DOHH2 (cell line): Measurements from ENCODE around the gene MTRR.

Source experiments
- H3F3A ChIP-seq: fragments of 200-600 bp; sonication (generic), shearing (Covaris generic); 2 replicates; pipeline ENCODE4 v1.6.0; 2016; ENCODE audit warnings: antibody characterized with exemption, mild to moderate bottlenecking; ENCODE audit not compliant: control insufficient read depth, insufficient read depth
- H3K27ac ChIP-seq: fragments of 200-600 bp; sonication (generic); 2 replicates; pipeline ENCODE4 v1.5.1; 2014; ENCODE audit warnings: low read depth, mild to moderate bottlenecking, low read length, moderate library complexity
- H3K27me3 ChIP-seq: fragments of 200-600 bp; sonication (generic); 2 replicates; pipeline ENCODE4 v1.6.1; 2014; ENCODE audit warnings: mild to moderate bottlenecking, low read length, mixed read lengths; ENCODE audit not compliant: control insufficient read depth
- H3K36me3 ChIP-seq: fragments of 200-600 bp; sonication (generic); 2 replicates; pipeline ENCODE4 v1.6.1; 2014; ENCODE audit warnings: mild to moderate bottlenecking, low read length, moderate library complexity, mixed read lengths; ENCODE audit not compliant: control insufficient read depth
- H3K4me1 ChIP-seq: fragments of 200-600 bp; sonication (generic); 2 replicates; pipeline ENCODE4 v1.6.1; 2014; ENCODE audit warnings: mild to moderate bottlenecking, low read length, mixed read lengths; ENCODE audit not compliant: control insufficient read depth
- H3K4me2 ChIP-seq: fragments of 200-600 bp; sonication (generic); 2 replicates; pipeline ENCODE4 v1.6.0; 2014; ENCODE audit warnings: mild to moderate bottlenecking, low read length, moderate library complexity
- H3K4me3 ChIP-seq: fragments of 200-600 bp; sonication (generic); 2 replicates; pipeline ENCODE4 v1.5.1; 2014; ENCODE audit warnings: mild to moderate bottlenecking, low read length, mixed read lengths
- H3K79me2 ChIP-seq: fragments of 200-600 bp; sonication (generic); 2 replicates; pipeline ENCODE4 v1.6.1; 2014; ENCODE audit warnings: mild to moderate bottlenecking, low read length, mixed read lengths; ENCODE audit not compliant: control insufficient read depth
- H3K9me2 ChIP-seq: fragments of 200-600 bp; sonication (generic); replicated peaks from 2 replicates; pipeline ENCODE4 v1.6.1; 2014; ENCODE audit warnings: mild to moderate bottlenecking, low read length, mixed read lengths; ENCODE audit not compliant: control insufficient read depth
- H3K9me3 ChIP-seq: fragments of 200-600 bp; sonication (generic); 2 replicates; pipeline ENCODE4 v1.6.1; 2014; ENCODE audit warnings: antibody characterized with exemption, low read length, mixed read lengths; ENCODE audit not compliant: control insufficient read depth, insufficient read depth
- H4K20me1 ChIP-seq: fragments of 200-600 bp; sonication (generic); 2 replicates; pipeline ENCODE4 v1.6.0; 2014; ENCODE audit warnings: low read depth, mild to moderate bottlenecking, antibody characterized with exemption, low read length, moderate library complexity; ENCODE audit not compliant: control insufficient read depth, insufficient read depth
- EZH2phosphoT487 ChIP-seq: fragments of 200-600 bp; sonication (generic); IDR thresholded peaks from 2 replicates; pipeline ENCODE4 v1.6.1; 2017; ENCODE audit warnings: borderline replicate concordance, mild to moderate bottlenecking, antibody characterized with exemption, low read length, moderate library complexity, mixed read lengths
- TF ChIP-seq, protein P1 (sequence below): fragments of 200-600 bp; sonication (generic); IDR thresholded peaks from one replicate; pipeline ENCODE4 v1.5.1; 2014; ENCODE audit warnings: antibody characterized with exemption, mild to moderate bottlenecking, low read depth, low read length; ENCODE audit not compliant: poor library complexity, severe bottlenecking

MTRR gene

DNA sequence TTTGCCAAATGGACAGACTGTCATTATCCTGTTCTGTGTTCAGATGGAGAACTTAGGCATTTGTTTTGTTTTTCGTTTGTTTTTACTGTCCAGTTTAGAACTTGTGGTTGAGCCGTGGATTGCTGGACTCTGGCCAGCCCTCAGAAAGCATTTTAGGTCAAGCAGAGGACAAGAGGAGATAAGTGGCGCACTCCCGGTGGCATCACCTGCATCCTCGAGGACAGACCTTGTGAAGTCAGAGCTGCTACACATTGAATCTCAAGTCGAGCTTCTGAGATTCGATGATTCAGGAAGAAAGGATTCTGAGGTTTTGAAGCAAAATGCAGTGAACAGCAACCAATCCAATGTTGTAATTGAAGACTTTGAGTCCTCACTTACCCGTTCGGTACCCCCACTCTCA lies 8.9 kb downstream of the MTRR start:
- no peak overlapping the region for H3K4me3 ChIP-seq
- no peaks in the 10 kb centered on the region for H3F3A ChIP-seq
- H3K9me2 ChIP-seq = no peaks in the 10 kb centered on the region
- no peak overlapping the region for H3K27ac ChIP-seq
- TF ChIP-seq, protein P1, sequence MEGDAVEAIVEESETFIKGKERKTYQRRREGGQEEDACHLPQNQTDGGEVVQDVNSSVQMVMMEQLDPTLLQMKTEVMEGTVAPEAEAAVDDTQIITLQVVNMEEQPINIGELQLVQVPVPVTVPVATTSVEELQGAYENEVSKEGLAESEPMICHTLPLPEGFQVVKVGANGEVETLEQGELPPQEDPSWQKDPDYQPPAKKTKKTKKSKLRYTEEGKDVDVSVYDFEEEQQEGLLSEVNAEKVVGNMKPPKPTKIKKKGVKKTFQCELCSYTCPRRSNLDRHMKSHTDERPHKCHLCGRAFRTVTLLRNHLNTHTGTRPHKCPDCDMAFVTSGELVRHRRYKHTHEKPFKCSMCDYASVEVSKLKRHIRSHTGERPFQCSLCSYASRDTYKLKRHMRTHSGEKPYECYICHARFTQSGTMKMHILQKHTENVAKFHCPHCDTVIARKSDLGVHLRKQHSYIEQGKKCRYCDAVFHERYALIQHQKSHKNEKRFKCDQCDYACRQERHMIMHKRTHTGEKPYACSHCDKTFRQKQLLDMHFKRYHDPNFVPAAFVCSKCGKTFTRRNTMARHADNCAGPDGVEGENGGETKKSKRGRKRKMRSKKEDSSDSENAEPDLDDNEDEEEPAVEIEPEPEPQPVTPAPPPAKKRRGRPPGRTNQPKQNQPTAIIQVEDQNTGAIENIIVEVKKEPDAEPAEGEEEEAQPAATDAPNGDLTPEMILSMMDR = no peak
- TF ChIP-seq EZH2phosphoT487 = no peak
- peaks cover 3% of the 10 kb centered on the region for H3K4me1 ChIP-seq
- peaks cover 85% of the 10 kb centered on the region for H3K79me2 ChIP-seq
- peaks cover 99% of the 10 kb centered on the region for H3K36me3 ChIP-seq
- no peaks in the 10 kb centered on the region for H3K27me3 ChIP-seq
- peaks cover 8% of the 10 kb centered on the region for H4K20me1 ChIP-seq
- no peak overlapping the region for H3K4me2 ChIP-seq
- H3K9me3 ChIP-seq = no peaks in the 10 kb centered on the region

DNA sequence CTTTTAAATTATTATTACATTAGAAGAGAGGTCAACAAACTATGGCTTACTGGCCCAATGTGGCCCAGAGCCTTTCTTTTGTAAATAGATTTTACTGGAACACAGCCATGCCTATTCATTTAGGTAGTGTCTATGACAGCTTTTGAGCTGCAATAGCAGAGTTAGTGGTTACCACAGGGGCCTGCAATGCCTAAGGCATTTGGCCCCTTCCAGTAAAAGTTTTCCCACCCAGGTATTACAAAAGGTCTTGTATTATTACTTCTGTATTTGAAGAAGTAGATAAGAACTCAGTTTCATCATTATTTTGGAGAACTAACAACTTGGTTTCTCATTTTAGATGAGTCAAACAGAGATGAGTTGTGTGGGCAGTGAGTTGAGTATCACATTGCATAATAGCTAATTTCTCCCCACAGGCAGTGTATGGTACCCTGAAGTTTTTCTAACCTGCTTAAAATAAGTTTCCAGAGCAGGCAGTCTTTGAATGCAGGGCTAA lies 9.5 kb downstream of the MTRR start:
- TF ChIP-seq, protein P1 = no peak
- no peak for TF ChIP-seq EZH2phosphoT487
- Histone ChIP-seq H3K4me1 (no peaks in the 10 kb centered on the region), H3K27me3 (no peaks in the 10 kb centered on the region), H3K79me2 (peaks cover 79% of the 10 kb centered on the region), H4K20me1 (peaks cover 3% of the 10 kb centered on the region), H3K4me2 (no peak overlapping the region), H3K27ac (no peak overlapping the region), H3K9me3 (no peaks in the 10 kb centered on the region), H3F3A (no peaks in the 10 kb centered on the region), H3K9me2 (no peaks in the 10 kb centered on the region), H3K4me3 (no peak overlapping the region), H3K36me3 (peaks cover 99% of the 10 kb centered on the region)

DNA sequence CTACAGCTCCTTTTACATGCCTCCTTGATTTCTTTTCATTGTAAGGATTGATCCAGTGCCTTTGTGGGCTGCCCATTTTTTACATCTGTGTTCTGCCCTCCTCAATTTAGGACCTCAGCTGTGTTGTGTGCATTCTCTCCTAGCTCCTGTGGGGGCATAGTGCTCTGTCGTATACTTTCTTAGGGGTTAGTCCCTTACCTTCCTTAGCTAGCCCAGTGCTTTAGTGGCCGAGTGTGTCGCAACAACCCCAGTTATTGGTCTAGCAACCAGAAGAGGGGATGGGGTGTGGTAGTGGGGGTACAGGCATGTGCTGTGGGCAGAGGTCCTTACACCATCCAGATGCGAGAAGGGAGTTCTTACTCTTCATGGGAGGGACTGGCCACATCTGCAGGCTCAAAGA lies 12.1 kb downstream of the MTRR start:
- H3K36me3 ChIP-seq = peaks cover 98% of the 10 kb centered on the region
- no peak overlapping the region for H3K4me3 ChIP-seq
- H3K27ac ChIP-seq = no peak overlapping the region
- H3K4me1 ChIP-seq = no peaks in the 10 kb centered on the region
- peaks cover 3% of the 10 kb centered on the region for H4K20me1 ChIP-seq
- no peak overlapping the region for H3K4me2 ChIP-seq
- H3K9me2 ChIP-seq = no peaks in the 10 kb centered on the region
- TF ChIP-seq, protein P1 = no peak
- TF ChIP-seq EZH2phosphoT487 = no peak
- H3K27me3 ChIP-seq = no peaks in the 10 kb centered on the region
- H3K9me3 ChIP-seq = no peaks in the 10 kb centered on the region
- peaks cover 52% of the 10 kb centered on the region for H3K79me2 ChIP-seq
- H3F3A ChIP-seq = peaks cover 4% of the 10 kb centered on the region; the same call in 1 of the 2 replicates

DNA sequence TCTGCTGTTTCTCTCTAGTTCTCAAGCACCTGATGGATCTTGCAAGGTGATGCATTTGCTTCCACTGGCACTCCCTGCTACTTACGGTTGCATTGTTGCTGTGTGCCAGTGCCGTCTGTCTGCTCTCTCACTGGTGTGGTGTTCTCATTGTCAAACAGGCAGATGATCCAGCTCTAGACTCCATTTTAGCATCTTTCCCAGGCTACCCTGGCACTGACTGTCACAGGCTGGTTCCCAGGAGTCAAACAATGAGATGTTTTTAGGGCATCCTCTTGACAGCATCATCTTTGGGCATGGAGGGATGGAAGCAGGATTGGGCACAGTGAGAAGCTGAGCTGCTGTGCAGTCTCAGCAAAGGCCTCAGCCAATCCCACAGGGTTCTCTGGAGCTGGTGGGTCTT lies 12.9 kb downstream of the MTRR start:
- Histone ChIP-seq H3K4me2 (no peak overlapping the region), H3F3A (peaks cover 4% of the 10 kb centered on the region; the same call in 1 of the 2 replicates), H3K79me2 (peaks cover 46% of the 10 kb centered on the region), H3K36me3 (peaks cover 96% of the 10 kb centered on the region), H3K27me3 (no peaks in the 10 kb centered on the region), H4K20me1 (peaks cover 3% of the 10 kb centered on the region), H3K27ac (no peak overlapping the region), H3K4me3 (no peak overlapping the region), H3K9me3 (no peaks in the 10 kb centered on the region), H3K4me1 (no peaks in the 10 kb centered on the region), H3K9me2 (no peaks in the 10 kb centered on the region)
- TF ChIP-seq, protein P1 = no peak
- no peak for TF ChIP-seq EZH2phosphoT487
